ENCODE data around the gene AIG1.

GRCh38 chr6:143024977-143025376 is 35.7 kb upstream of the AIG1 start:
- TF ChIP-seq CTCF (IDR thresholded peaks at IDR 0.05; ENCODE audit: poor library complexity) (no peak), EZH2phosphoT487 (IDR thresholded peaks at IDR 0.05; ENCODE audit: low read depth, severe bottlenecking, unreplicated experiment) (no peak), EZH2 (IDR thresholded peaks at IDR 0.05; ENCODE audit: borderline replicate concordance) (no peak)

Data from hepatocyte (in vitro differentiated cells).